Measurements from ENCODE around the gene DICER1.

GRCh38 chr14:95111507-95112164 is 45.7 kb downstream of the DICER1 start:
- TF ChIP-seq CTCF (IDR thresholded peaks at IDR 0.05) (no peak), POLR2A (IDR thresholded peaks at IDR 0.05) (no peak)

All from Peyer's patch (tissue), 4 donors.